GM12892 (cell line): ENCODE results near the gene TMEM121.
"Not testable (repeated sequence)": the region's sequence is repeated elsewhere in the genome, so short reads cannot be mapped to it uniquely, and the experiment has no call there.

Experiments used
- POLR2A ChIP-seq: IDR thresholded peaks from 2 replicates; pipeline ENCODE4 v1.6.1; 2011; ENCODE audit warnings: low read depth, low read length, control low read depth
- POLR2AphosphoS5 ChIP-seq: IDR thresholded peaks from 2 replicates; pipeline ENCODE4 v1.6.1; 2011; ENCODE audit warnings: low read depth, low read length, control low read depth

GRCh38 chr14:105546410-105546809, 20.0 kb downstream of the TMEM121 start:
- not testable (repeated sequence) for TF ChIP-seq POLR2A, POLR2AphosphoS5
